ENCODE measurements around the gene NAPG.
"Not testable (repeated sequence)": the region's sequence is repeated elsewhere in the genome, so short reads cannot be mapped to it uniquely, and the experiment has no call there.

Gene NAPG

GRCh38 chr18:10539124-10539523 lies 13.3 kb downstream of the NAPG start:
- not testable (repeated sequence) for H3K4me1 ChIP-seq (ENCODE audit: control insufficient read depth in 1 of 2, insufficient read depth in 2 of 2, low read length in 2 of 2); H3K9me3 ChIP-seq (ENCODE audit: control insufficient read depth in 1 of 2, low read length in 2 of 2); H3K4me3 ChIP-seq (ENCODE audit: low read depth in 1 of 2, low read length in 2 of 2); H3K9ac ChIP-seq (ENCODE audit: low read depth in 1 of 2, low read length in 2 of 2); H3K27ac ChIP-seq (ENCODE audit: low read depth, low read length); H3K27me3 ChIP-seq (ENCODE audit: control insufficient read depth in 1 of 2, insufficient read depth in 2 of 2, low read length in 2 of 2)
- H3K36me3 ChIP-seq (ENCODE audit: control insufficient read depth in 1 of 2, insufficient read depth in 2 of 2, low read length in 2 of 2), result peaks cover 18 to 52% of the 10 kb centered on the region in 2 donors

- H3K4me3 ChIP-seq (ENCODE audit: low read depth in 1 of 2, low read length in 2 of 2), result no peak overlapping the region
- H3K9ac ChIP-seq (ENCODE audit: low read depth in 1 of 2, low read length in 2 of 2), result no peak overlapping the region
- H3K27me3 ChIP-seq (ENCODE audit: control insufficient read depth in 1 of 2, insufficient read depth in 2 of 2, low read length in 2 of 2), result no peaks in the 10 kb centered on the region
- H3K4me1 ChIP-seq (ENCODE audit: control insufficient read depth in 1 of 2, insufficient read depth in 2 of 2, low read length in 2 of 2), result no peaks in the 10 kb centered on the region
- no peaks in the 10 kb centered on the region for H3K9me3 ChIP-seq (ENCODE audit: control insufficient read depth in 1 of 2, low read length in 2 of 2)
- no peak overlapping the region for H3K27ac ChIP-seq (ENCODE audit: low read depth, low read length)
- H3K36me3 ChIP-seq (ENCODE audit: control insufficient read depth in 1 of 2, insufficient read depth in 2 of 2, low read length in 2 of 2), result peaks cover 48 to 76% of the 10 kb centered on the region in 2 donors
Observed at GRCh38 chr18:10543277-10543676, 17.4 kb downstream of the NAPG start.

- Histone ChIP-seq H3K9me3 (ENCODE audit: control insufficient read depth in 1 of 2, low read length in 2 of 2) (no peaks in the 10 kb centered on the region), H3K27ac (ENCODE audit: low read depth, low read length) (no peak overlapping the region), H3K9ac (ENCODE audit: low read depth in 1 of 2, low read length in 2 of 2) (no peak overlapping the region), H3K36me3 (ENCODE audit: control insufficient read depth in 1 of 2, insufficient read depth in 2 of 2, low read length in 2 of 2) (peaks cover 58 to 77% of the 10 kb centered on the region in 2 donors), H3K4me1 (ENCODE audit: control insufficient read depth in 1 of 2, insufficient read depth in 2 of 2, low read length in 2 of 2) (no peaks in the 10 kb centered on the region), H3K27me3 (ENCODE audit: control insufficient read depth in 1 of 2, insufficient read depth in 2 of 2, low read length in 2 of 2) (no peaks in the 10 kb centered on the region), H3K4me3 (ENCODE audit: low read depth in 1 of 2, low read length in 2 of 2) (no peak overlapping the region)
Observed at GRCh38 chr18:10544093-10544748, 18.4 kb downstream of the NAPG start.

- Histone ChIP-seq H3K36me3 (ENCODE audit: control insufficient read depth in 1 of 2, insufficient read depth in 2 of 2, low read length in 2 of 2) (peaks cover 59 to 78% of the 10 kb centered on the region in 2 donors), H3K9me3 (ENCODE audit: control insufficient read depth in 1 of 2, low read length in 2 of 2) (no peaks in the 10 kb centered on the region), H3K27ac (ENCODE audit: low read depth, low read length) (no peak overlapping the region), H3K4me1 (ENCODE audit: control insufficient read depth in 1 of 2, insufficient read depth in 2 of 2, low read length in 2 of 2) (no peaks in the 10 kb centered on the region), H3K27me3 (ENCODE audit: control insufficient read depth in 1 of 2, insufficient read depth in 2 of 2, low read length in 2 of 2) (no peaks in the 10 kb centered on the region), H3K9ac (ENCODE audit: low read depth in 1 of 2, low read length in 2 of 2) (no peak overlapping the region), H3K4me3 (ENCODE audit: low read depth in 1 of 2, low read length in 2 of 2) (no peak overlapping the region)
Observed at GRCh38 chr18:10546557-10547300, 20.9 kb downstream of the NAPG start.

GRCh38 chr18:10552226-10552625 lies 26.4 kb downstream of the NAPG start:
- Histone ChIP-seq H3K9me3 (ENCODE audit: control insufficient read depth in 1 of 2, low read length in 2 of 2) (no peaks in the 10 kb centered on the region), H3K4me1 (ENCODE audit: control insufficient read depth in 1 of 2, insufficient read depth in 2 of 2, low read length in 2 of 2) (no peaks in the 10 kb centered on the region), H3K9ac (ENCODE audit: low read depth in 1 of 2, low read length in 2 of 2) (no peak overlapping the region), H3K4me3 (ENCODE audit: low read depth in 1 of 2, low read length in 2 of 2) (no peak overlapping the region), H3K27ac (ENCODE audit: low read depth, low read length) (no peak overlapping the region), H3K36me3 (ENCODE audit: control insufficient read depth in 1 of 2, insufficient read depth in 2 of 2, low read length in 2 of 2) (peaks cover 51 to 85% of the 10 kb centered on the region in 2 donors), H3K27me3 (ENCODE audit: control insufficient read depth in 1 of 2, insufficient read depth in 2 of 2, low read length in 2 of 2) (no peaks in the 10 kb centered on the region)

GRCh38 chr18:10556251-10556650 lies 30.4 kb downstream of the NAPG start:
- not testable (repeated sequence) for H3K27me3 ChIP-seq (ENCODE audit: control insufficient read depth in 1 of 2, insufficient read depth in 2 of 2, low read length in 2 of 2); H3K27ac ChIP-seq (ENCODE audit: low read depth, low read length); H3K9ac ChIP-seq (ENCODE audit: low read depth in 1 of 2, low read length in 2 of 2); H3K4me3 ChIP-seq (ENCODE audit: low read depth in 1 of 2, low read length in 2 of 2); H3K9me3 ChIP-seq (ENCODE audit: control insufficient read depth in 1 of 2, low read length in 2 of 2); H3K4me1 ChIP-seq (ENCODE audit: control insufficient read depth in 1 of 2, insufficient read depth in 2 of 2, low read length in 2 of 2)
- peaks cover 29 to 56% of the 10 kb centered on the region in 2 donors for H3K36me3 ChIP-seq (ENCODE audit: control insufficient read depth in 1 of 2, insufficient read depth in 2 of 2, low read length in 2 of 2)

- no peak overlapping the region for H3K27ac ChIP-seq (ENCODE audit: low read depth, low read length)
Observed at GRCh38 chr18:10557085-10557677, 31.4 kb downstream of the NAPG start.

GRCh38 chr18:10558243-10558966 lies 32.6 kb downstream of the NAPG start:
- H3K9ac ChIP-seq (ENCODE audit: low read depth in 1 of 2, low read length in 2 of 2), result no peak overlapping the region
- H3K27ac ChIP-seq (ENCODE audit: low read depth, low read length), result no peak overlapping the region
- H3K27me3 ChIP-seq (ENCODE audit: control insufficient read depth in 1 of 2, insufficient read depth in 2 of 2, low read length in 2 of 2), result no peaks in the 10 kb centered on the region
- no peaks in the 10 kb centered on the region for H3K9me3 ChIP-seq (ENCODE audit: control insufficient read depth in 1 of 2, low read length in 2 of 2)
- peaks cover 14 to 38% of the 10 kb centered on the region in 2 donors for H3K36me3 ChIP-seq (ENCODE audit: control insufficient read depth in 1 of 2, insufficient read depth in 2 of 2, low read length in 2 of 2)
- peaks cover 5 to 10% of the 10 kb centered on the region in 2 donors for H3K4me1 ChIP-seq (ENCODE audit: control insufficient read depth in 1 of 2, insufficient read depth in 2 of 2, low read length in 2 of 2)
- H3K4me3 ChIP-seq (ENCODE audit: low read depth in 1 of 2, low read length in 2 of 2), result no peak overlapping the region

More at GRCh38 chr18:10557085-10557677, 31.4 kb downstream of the NAPG start:
- Histone ChIP-seq H3K27me3 (ENCODE audit: control insufficient read depth in 1 of 2, insufficient read depth in 2 of 2, low read length in 2 of 2) (no peaks in the 10 kb centered on the region), H3K9me3 (ENCODE audit: control insufficient read depth in 1 of 2, low read length in 2 of 2) (no peaks in the 10 kb centered on the region), H3K4me3 (ENCODE audit: low read depth in 1 of 2, low read length in 2 of 2) (no peak overlapping the region), H3K36me3 (ENCODE audit: control insufficient read depth in 1 of 2, insufficient read depth in 2 of 2, low read length in 2 of 2) (peaks cover 21 to 48% of the 10 kb centered on the region in 2 donors), H3K4me1 (ENCODE audit: control insufficient read depth in 1 of 2, insufficient read depth in 2 of 2, low read length in 2 of 2) (peaks cover 5 to 10% of the 10 kb centered on the region in 2 donors), H3K9ac (ENCODE audit: low read depth in 1 of 2, low read length in 2 of 2) (no peak overlapping the region)

- peaks cover 14 to 33% of the 10 kb centered on the region in 2 donors for H3K36me3 ChIP-seq (ENCODE audit: control insufficient read depth in 1 of 2, insufficient read depth in 2 of 2, low read length in 2 of 2)
- no peaks in the 10 kb centered on the region for H3K9me3 ChIP-seq (ENCODE audit: control insufficient read depth in 1 of 2, low read length in 2 of 2)
- no peak overlapping the region for H3K9ac ChIP-seq (ENCODE audit: low read depth in 1 of 2, low read length in 2 of 2)
- no peaks in the 10 kb centered on the region for H3K27me3 ChIP-seq (ENCODE audit: control insufficient read depth in 1 of 2, insufficient read depth in 2 of 2, low read length in 2 of 2)
- no peak overlapping the region for H3K4me3 ChIP-seq (ENCODE audit: low read depth in 1 of 2, low read length in 2 of 2)
- H3K27ac ChIP-seq (ENCODE audit: low read depth, low read length), result no peak overlapping the region
- peaks cover 5 to 10% of the 10 kb centered on the region in 2 donors for H3K4me1 ChIP-seq (ENCODE audit: control insufficient read depth in 1 of 2, insufficient read depth in 2 of 2, low read length in 2 of 2)
Observed at GRCh38 chr18:10558967-10559298, 33.1 kb downstream of the NAPG start.
